HG02938 (cell line): ENCODE results near the gene POU5F1.
"Not testable (repeated sequence)": the region's sequence is repeated elsewhere in the genome, so short reads cannot be mapped to it uniquely, and the experiment has no call there.

ENCODE experiments used
- ATAC-seq: cut with Tn5 transposase; IDR thresholded peaks from one replicate; pipeline ENCODE4 v1.9.1; 2021; ENCODE audit warnings: mild to moderate bottlenecking, moderate library complexity; ENCODE audit not compliant: unreplicated experiment

Gene POU5F1

DNA sequence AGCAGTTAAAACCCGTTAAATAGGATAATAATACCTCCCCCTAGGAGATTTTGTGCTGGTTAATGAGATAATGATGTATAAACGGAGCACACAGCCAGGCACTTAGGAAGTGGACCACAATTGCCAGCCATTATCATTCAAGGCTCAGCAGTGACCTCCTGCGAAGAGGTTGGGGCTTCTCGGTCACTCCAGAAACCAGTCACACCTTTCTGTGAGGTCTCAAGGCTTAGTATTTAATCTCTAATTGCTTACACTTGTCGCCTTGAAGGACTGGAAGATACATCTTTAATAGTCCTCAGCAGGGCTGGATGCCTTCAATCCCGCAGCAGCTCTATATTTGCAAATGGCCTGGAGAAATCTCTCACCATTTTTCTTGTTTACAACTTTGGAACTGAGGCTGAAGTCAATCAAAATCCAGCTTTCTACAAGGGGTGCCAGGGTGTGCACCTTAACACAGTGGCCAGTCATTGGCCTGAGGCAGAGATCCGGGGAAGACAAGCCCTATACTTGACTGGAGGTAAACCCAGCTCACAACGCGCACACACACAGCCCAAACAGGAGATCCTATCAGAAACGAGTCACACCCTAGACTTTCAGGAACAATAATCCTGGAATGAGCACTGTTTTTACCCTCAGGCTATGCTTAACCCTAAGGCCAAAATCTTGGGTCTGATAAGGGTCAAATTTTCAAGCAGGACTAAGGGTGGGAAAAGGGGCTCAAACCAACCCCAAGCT lies 1.2 kb downstream of the POU5F1 start:
- no peak for ATAC-seq

DNA sequence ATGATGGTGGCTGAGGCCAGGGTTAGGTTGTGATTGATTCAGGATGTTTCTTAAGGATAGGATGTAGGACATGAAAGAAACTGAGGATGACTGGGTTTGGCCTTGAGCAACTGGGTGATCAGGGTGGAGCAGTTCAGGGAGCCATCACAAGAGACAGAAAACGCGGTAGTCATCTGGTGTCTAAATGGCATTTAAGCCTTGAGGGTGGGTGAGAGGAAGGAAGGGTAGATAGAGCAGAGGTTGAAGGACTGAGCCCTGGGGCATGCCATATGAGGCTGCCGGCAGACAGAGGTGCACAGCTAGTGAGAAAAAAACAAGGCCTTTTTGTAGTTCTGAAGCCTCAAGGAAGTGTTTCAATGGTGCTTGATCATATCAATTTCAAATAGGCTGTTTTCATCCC lies 1.9 kb downstream of the POU5F1 start:
- no peak for ATAC-seq

DNA sequence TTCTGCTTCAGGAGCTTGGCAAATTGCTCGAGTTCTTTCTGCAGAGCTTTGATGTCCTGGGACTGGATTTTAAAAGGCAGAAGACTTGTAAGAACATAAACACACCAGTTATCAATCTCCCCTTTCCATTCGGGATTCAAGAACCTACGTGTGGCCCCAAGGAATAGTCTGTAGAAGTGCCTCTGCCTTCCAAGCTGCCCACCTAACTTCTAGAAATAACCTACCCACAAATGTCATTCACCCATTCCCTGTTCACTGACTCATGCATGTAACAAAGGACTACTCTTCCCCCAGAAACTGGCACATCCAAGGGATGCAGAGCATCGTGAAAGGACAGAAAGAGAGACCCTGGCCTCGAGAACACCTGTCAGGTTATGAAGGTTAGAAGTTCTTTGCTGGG lies 4.5 kb downstream of the POU5F1 start:
- no peak for ATAC-seq

DNA sequence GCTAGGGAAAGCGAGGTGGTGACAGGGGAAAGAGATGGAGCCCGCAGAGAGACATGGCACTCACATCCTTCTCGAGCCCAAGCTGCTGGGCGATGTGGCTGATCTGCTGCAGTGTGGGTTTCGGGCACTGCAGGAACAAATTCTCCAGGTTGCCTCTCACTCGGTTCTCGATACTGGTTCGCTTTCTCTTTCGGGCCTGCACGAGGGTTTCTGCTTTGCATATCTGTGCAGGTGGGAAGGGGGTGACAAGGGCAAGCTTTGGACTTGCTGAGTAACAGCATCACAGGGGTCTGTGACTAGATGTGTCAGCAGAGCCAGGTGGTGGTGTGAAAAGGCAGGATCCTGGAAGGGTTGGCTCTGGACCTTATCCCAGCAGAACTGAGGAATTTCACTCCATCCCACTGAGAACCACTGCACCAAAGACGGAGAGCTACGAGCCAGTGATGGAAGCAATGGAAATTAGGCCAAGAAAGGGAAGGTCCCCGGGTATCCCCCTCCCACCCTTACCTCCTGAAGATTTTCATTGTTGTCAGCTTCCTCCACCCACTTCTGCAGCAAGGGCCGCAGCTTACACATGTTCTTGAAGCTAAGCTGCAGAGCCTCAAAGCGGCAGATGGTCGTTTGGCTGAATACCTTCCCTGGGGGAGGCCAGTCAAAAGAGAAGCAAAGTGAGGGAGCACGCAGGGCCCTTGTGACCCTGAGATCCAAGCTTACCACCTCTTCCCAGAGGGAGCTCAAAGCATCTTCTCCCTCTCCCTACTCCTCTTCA lies 5.2 kb downstream of the POU5F1 start:
- not testable (repeated sequence) for ATAC-seq

DNA sequence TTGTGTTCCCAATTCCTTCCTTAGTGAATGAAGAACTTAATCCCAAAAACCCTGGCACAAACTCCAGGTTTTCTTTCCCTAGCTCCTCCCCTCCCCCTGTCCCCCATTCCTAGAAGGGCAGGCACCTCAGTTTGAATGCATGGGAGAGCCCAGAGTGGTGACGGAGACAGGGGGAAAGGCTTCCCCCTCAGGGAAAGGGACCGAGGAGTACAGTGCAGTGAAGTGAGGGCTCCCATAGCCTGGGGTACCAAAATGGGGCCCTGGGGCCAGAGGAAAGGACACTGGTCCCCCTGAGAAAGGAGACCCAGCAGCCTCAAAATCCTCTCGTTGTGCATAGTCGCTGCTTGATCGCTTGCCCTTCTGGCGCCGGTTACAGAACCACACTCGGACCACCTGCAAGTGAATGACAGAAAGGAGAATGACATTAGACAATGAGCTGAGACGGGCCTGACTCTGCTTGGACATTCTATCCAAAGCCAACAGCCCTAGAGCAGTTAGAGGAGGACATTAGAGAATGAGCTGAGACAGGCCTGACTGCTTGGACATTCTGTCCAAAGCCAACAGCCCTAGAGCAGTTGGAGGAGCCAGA lies 5.9 kb downstream of the POU5F1 start:
- not testable (repeated sequence) for ATAC-seq

DNA sequence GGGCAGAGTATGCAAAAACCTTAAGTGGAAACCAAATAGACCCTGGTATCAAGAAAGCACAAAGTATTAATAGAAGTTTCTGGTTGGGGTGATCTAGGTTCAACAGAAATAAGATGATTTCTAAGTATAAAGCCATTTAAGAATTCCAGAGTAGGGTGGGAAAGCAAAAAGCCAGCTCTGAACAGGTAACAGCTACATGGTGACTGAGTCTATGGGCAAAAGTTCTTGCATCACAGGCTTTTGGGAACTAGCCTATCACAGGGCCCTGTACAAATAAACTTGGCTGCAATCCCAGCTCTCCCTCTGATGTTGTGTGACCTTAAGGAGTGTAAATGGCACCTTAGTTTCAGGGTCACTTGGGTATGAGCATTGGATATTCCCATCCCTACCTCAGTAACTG lies 6.6 kb downstream of the POU5F1 start:
- ATAC-seq: no peak

DNA sequence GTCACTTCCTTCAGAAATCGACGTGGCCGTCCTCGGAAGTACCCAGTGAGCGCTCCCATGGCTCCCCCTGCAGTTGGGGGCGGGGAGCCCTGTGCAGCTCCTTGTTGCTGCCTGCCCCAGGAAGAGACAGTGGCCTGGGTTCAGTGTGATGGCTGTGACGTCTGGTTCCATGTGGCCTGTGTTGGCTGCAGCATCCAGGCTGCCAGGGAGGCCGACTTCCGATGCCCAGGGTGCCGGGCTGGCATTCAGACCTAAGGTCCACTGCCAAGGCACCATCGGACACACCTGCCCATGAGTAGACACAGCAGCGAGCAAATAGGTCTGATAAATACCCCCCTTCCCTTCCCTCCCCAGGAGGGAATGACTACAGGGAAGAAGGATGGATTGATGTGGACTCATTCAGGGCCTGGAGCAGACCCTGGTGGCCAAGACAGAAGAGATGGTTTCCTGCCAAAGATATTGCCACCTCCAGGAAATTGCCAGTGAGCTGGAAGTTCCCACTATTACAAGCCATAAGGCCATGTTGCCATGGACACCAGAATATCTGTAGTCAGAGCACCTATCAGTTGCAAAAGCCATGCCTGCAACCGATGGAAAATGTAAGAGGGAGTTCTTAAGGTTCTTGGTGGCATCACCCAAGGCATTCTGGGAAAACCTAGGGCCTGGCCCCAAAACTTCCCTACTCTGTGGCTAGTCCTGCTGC lies 7.9 kb downstream of the POU5F1 start:
- no peak for ATAC-seq

DNA sequence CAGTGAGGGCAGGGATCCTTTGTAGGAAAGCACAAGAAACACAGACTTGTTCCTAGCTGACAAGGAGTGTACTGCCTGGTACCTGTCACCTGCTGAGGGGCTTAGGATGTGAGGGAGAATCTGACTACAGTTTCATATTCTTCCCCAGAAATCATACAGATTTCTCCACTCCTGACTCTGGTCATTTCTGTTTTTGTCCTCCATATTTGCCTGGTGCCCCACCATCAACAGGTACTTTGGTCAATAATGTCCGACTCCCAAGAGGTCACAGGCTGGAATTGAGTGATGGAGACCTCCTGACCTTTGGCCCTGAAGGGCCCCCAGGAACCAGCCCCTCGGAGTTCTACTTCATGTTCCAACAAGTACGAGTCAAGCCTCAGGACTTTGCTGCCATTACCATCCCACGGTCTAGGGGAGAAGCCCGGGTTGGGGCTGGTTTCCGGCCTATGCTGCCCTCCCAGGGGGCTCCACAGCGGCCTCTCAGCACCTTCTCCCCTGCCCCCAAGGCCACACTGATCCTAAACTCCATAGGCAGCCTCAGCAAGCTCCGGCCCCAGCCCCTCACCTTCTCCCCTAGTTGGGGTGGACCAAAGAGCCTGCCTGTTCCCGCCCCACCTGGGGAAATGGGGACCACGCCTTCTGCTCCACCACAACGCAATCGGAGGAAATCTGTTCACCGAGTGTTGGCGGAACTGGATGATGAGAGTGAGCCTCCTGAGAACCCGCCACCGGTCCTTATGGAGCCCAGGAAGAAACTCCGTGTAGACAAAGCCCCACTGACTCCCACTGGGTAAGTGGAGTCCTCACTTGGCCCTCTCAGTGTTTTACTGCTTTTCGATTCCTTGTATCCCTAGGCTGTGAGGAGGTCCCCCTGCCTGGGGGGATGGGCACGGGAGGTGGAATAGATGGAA lies 9.0 kb downstream of the POU5F1 start:
- ATAC-seq: no peak

DNA sequence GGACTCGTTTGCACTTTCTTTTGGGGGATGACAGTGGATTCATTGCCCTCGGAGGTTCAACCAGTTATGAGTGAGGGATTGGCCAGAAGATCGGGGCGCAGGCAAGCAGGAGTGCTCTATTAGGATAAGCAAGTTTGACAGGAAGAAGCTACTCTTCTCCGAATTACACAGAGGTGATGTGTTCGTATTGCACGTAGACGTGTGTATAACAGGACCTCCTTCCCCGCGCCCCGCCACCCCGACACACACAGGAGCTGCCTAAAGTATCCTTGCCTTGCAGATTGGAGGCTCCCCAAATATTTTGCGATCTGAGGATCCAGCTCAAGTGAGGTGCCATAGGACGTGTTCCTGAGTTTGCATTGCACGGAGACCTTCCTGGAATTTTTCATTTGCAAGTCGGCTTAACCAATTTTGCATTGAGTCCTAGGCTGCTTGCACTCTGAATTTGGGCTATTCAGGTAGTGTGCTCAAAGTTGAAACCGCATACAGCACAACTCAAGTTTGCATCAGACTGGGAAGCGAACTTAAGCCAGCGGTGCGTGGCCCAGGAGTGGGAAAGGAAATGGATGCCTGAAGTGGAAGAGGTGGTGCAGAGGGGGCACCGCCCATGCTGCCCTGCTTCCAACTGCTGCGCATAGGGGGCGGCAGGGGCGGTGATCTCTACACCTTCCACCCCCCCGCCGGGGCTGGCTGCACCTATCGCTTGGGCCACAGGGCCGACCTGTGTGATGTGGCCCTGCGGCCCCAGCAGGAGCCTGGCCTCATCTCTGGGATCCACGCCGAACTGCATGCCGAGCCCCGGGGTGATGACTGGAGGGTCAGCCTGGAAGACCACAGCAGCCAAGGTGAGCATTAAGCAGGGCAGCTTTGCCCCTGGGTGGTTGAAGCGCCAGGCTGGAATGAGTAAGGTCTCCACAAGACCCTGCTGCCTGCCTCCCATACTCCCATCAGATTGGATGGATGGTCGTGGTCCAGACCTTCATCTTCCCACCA lies 11.3 kb downstream of the POU5F1 start:
- no peak for ATAC-seq

DNA sequence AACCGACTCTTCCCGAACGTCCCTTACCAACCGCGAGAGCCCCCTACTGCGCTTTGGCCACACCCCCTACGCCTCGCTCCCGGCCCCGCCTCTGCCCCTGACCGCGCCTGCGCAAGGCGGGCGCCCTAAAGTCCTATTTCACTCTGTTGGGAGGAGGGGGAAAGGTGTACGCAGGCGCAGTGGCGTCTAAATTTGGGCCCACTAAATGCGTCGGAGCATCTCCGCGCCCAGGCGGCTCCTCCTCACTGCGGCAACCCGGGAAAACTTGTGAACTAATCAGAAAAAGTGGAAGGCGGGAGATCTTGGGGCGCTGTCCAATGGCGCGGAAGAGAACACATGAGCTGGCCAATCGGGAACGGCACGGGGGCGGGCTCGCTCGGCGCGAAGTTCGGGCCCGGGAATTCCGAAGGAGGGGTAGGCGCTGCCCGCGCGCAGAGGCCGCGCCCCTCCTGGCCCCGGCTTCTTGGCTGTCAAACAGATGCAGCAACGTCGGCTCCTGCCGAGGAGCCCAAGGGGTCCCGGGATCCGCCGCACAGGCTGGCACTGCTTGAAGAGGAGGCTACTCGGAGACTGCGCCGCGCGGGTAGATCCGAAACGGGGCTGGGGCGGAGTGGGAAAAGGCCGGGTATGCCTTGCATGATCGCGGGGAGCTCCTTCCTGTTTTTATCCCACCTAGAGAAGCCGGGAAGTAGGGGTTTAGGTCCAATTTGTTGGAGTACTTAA lies 12.2 kb downstream of the POU5F1 start, which contains the start of gene TCF19:
Gene TCF19 (plus strand): TSS at position 450 of the 723 bp plus-strand sequence. CDS start 881 bp downstream, outside the sequence.
- ATAC-seq: peak; percentile 77

DNA sequence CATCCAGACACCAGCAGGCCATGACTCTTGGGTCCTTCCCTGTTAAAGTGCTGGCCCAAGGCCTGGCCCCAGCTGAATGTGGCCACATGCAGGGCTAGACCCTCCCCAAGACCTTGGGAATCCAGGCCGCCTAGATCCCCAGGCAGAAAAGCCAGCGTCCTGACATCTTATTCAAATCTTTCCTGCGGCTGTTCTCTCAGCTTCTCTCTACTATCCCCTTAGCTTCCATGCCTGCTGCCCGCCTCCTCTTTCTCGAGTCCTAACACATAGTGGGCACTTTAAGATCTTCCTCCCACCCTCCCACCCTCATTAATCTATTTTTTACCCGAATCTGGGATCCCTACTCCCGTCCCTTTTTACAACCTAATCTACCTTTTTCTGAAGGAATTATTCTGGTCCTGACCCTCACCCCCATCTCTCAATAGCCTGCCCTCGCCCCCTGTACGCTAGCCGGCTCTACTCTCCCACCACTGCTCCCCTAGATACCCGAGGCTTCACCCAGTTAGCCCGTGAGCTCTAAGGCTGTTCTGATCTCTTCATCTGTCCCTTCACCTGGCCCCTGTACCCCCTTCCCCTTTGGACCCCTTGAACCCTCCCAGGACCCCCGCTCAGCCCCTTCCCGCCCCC lies 12.9 kb downstream of the POU5F1 start, which contains the start of gene CCHCR1:
Gene CCHCR1 (minus strand): TSS at position 290 of the 627 bp plus-strand sequence. CDS start 202 bp downstream, at position 88.
- ATAC-seq: no peak

DNA sequence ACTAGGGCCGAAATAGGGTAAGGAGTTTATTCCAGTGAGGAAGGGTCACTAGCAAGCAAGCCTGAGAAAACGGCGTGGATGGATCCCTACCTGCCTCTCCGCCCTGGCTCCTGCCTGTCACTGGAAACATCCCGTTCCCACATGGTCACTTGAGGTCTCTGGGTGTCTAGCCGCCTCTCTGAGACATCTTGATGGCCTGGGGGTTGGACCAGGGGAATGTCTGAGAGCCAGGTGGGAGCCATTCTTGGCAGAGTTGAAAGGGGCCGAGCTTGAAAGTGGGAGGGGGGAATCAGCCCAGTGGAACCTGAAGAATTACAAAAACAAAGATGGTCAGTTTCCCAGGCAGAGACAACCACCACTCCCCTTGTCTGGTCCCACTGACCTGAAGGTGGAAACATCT lies 13.8 kb downstream of the POU5F1 start:
- no peak for ATAC-seq

DNA sequence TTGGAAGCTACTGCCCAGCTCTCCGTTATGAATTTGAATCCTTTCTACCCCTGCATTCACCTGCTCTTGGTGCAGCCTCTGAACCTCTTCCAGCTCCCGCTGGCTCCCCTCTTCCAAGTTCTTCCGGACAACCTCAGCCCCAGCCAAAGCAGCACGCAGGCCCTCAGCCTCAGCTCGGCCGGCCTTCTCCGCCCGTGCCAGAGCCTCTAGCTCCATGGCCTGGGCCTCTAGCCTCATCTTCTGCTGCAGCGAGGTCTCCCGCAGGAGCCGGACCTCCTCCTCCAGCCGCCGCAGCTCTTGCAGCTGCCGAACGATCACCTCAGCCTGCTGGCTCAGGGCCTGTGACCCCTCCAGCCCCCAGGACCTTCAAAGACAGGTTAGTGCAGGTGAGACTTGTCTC lies 16.0 kb downstream of the POU5F1 start:
- no peak for ATAC-seq

DNA sequence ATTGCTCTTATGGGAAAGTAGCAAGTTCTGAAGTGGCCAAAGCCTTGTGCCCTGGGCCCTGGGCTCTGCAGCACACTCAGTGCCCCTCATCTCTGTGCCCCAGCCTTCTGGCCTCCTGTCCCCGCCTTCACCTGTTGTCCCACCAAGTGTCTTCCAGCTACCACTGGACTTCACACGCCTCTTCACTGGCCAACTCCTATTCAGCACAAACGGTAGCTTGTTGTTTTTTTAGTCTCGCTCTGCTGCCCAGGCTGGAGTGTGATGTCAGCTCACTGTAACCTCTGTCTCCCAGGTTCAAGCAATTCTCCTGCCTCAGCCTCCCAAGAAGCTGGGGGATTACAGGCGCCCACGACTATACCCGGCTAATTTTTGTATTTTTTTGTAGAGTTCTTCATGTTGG lies 17.7 kb downstream of the POU5F1 start:
- ATAC-seq: no peak

DNA sequence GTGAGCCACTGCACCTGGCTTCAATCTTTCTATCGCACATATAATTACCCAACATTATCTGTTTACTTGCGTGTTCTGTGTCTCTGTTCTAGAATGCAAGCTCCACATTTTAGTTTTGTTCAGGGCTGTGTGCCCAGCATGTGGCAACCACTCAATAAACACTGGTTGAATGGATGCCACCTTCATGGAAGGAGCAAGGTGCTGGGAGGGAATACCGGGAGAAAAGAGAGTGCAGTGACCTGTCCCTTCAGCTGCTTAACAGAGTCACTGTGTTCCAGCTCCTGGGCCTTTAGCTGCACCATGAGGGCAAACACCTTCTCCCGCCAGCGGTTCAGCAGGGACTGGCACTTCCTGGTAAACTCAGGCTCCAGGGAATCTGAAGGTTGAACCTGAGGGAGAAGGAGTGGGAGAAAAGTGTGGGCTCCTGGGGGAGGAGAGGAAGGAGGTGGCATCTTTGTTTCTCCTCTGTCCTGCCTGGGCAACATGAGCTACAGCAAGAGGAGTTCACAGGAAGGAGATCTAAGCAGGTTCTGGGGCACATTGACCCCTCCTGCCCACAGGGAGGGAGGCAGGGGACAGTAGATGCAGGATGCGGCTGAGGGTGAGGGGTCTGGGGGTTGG lies 20.5 kb downstream of the POU5F1 start:
- ATAC-seq: no peak

DNA sequence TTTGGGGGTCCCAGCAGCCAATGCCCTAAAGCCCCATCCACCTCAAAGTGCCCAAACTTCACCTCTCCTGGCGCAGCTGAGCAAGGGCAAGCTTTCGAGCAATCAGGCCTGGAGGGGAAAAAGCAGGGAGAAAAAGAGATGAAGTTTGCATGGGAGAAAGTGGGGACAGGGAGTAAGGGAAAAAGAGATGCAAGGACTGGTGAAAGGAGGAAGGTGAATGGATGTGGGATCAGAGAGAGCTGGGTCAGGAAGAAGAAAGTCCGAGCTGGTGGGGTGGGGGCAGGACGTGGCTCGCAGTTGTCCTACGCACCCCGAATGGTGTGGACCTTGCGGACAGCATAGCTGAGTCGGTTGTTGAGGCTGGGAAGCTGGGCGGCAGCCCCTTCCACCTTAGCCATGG lies 25.1 kb downstream of the POU5F1 start:
- ATAC-seq: no peak

DNA sequence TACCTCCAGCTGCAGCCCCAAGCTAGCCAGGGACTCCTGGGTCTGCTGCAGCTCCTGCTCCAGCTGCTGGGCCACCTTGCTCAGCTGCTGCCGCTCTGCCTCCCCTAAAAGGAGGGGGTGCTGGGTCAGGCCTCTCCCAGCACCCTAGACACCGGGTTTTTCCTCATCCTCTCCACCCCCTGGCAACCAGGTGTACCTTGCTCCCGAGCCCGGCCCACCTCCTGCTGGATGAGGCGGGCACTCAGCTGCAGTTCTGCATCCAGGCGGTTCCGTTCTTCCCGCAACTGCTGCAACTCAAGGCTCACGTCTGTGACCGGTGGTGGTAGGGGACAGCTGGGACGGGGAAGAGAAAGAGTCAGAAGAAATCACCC lies 25.5 kb downstream of the POU5F1 start:
- ATAC-seq: no peak
